Left cardiac atrium (tissue), 4 donors: ENCODE results near the gene NCK1. TPM values are rescaled to one million over a fixed set of nuclear protein-coding genes. Genes with fewer than 3 reads are reported as not detected.

Experiments
- ATAC-seq, 2 donors: fragments of 200-7000 bp; cut with Tn5 transposase; one replicate each; pipeline ENCODE4 v1.9.1; 2020; ENCODE audit warnings: mild to moderate bottlenecking in 2 of 2, moderate library complexity in 2 of 2
- DNase-seq: peaks from one replicate; pipeline ENCODE4 v3.0.0-alpha.2; 2020
- intact Hi-C, 2 donors: fragments of 100-400 bp; cut with DNase I; formaldehyde crosslinking; loops; one replicate each; pipeline versions ENCODE4 v1.14.1 to v1.15.1; 2022 to 2023
- long read RNA-seq: library from polyadenylated mRNA; unstranded; transcript quantifications from one replicate; pipeline ENCODE4 v2.0.0, GENCODE V29; 2021
- total RNA-seq, 2 donors: library from RNA; stranded (reverse); fragmentation: NEBNext Ultra II Directional; extraction: Animal tissue kit (Norgen Biotek cat#: 25700); gene quantifications; one replicate each; pipeline ENCODE4 v1.2.1, GENCODE V29; 2021
- donor health status: DM: no; HTN: yes; CAD: no.
- donor health status: DM: no; HTN: yes; CAD: no; lungs with severe emphysema.
- donor health status: DM: yes; HTN: yes; CAD: no.
- donor health status: Dilated cardiomyopathy.

Gene NCK1
- total RNA-seq, result 10 to 100 TPM; 29.5 to 29.9 TPM
- long read RNA-seq, transcript NCK1-201 (4 exons, 1,937 nt), result major isoform, 10 of 16 reads
- long read RNA-seq, partial matches to known transcripts, result 1 of 16 reads
- long read RNA-seq, other reads (novel, unspliced or antisense), result 2 of 16 reads

- ATAC-seq (peak; percentile 99), DNase-seq (peak; percentile 99)
- intact Hi-C loops, result loop anchor here in 1 of 2 donors (10.0 kb wide), 1 partner anchor 107 kb away; the partner anchor contains the start of gene STAG1
These were observed at the start of gene NCK1 for GRCh38 chr3:136861890-136862616. TSS of gene NCK1 (plus strand) at chr3:136862208. CDS start at chr3:136928002, 65,794 bp downstream.

GRCh38 chr3:136817448-136817847 lies 44.6 kb upstream of the NCK1 start:
- ATAC-seq (no peak), DNase-seq (no peak)
- intact Hi-C loops, result loop anchor here in 1 of 2 donors (5.0 kb wide), 1 partner anchor 195 kb away; no protein-coding TSS in a partner anchor

- intact Hi-C loops, result loop anchor here in 1 of 2 donors (5.0 kb wide), 1 partner anchor 194 kb away; no protein-coding TSS in a partner anchor
These were observed 43.7 kb upstream of the NCK1 start for GRCh38 chr3:136818191-136818768.

GRCh38 chr3:136818769-136819391 lies 43.1 kb upstream of the NCK1 start, which contains the start of gene SLC35G2:
TSS of gene SLC35G2 (plus strand) at chr3:136819126. CDS start at chr3:136854461, 35,335 bp downstream.
- intact Hi-C loops, result loop anchor here in 1 of 2 donors (5.0 kb wide), 1 partner anchor 193 kb away; no protein-coding TSS in a partner anchor
- ATAC-seq (peak; percentile 83 to 85), DNase-seq (peak; percentile 71)

More at GRCh38 chr3:136818191-136818768, 43.7 kb upstream of the NCK1 start:
- DNase-seq (peak; percentile 69), ATAC-seq (peak; percentile 48 to 75)

GRCh38 chr3:136819392-136819730 lies 42.6 kb upstream of the NCK1 start:
- intact Hi-C loops, result loop anchor here in 1 of 2 donors (5.0 kb wide), 1 partner anchor 193 kb away; no protein-coding TSS in a partner anchor
- peak; percentile 39 for DNase-seq
- peak; percentile 70 to 85 for ATAC-seq

- peak; percentile 67 to 77 for ATAC-seq
- peak; percentile 58 for DNase-seq
- intact Hi-C loops, result loop anchor here in 1 of 2 donors (5.0 kb wide), 1 partner anchor 192 kb away; no protein-coding TSS in a partner anchor
These were observed 42.0 kb upstream of the NCK1 start for GRCh38 chr3:136819731-136820679.

GRCh38 chr3:136831461-136831860 lies 30.5 kb upstream of the NCK1 start:
- DNase-seq (no peak), ATAC-seq (no peak)
- intact Hi-C loops, result no loop called here

- intact Hi-C loops, result no loop called here
- no peak for DNase-seq
- ATAC-seq, result no peak
These were observed 26.8 kb upstream of the NCK1 start for GRCh38 chr3:136835089-136835812.

GRCh38 chr3:136835813-136836510 lies 26.0 kb upstream of the NCK1 start:
- intact Hi-C loops, result no loop called here
- no peak for ATAC-seq

GRCh38 chr3:136836511-136837156 lies 25.4 kb upstream of the NCK1 start:
- ATAC-seq (no peak), DNase-seq (no peak)
- intact Hi-C loops, result no loop called here

More at GRCh38 chr3:136835813-136836510, 26.0 kb upstream of the NCK1 start:
- no peak for DNase-seq

- DNase-seq, result no peak
- peak; percentile 55 to 64 for ATAC-seq
- intact Hi-C loops, result no loop called here
These were observed 23.1 kb upstream of the NCK1 start for GRCh38 chr3:136838641-136839555.

GRCh38 chr3:136839556-136839931 lies 22.5 kb upstream of the NCK1 start:
- intact Hi-C loops, result no loop called here
- no peak for ATAC-seq
- no peak for DNase-seq

GRCh38 chr3:136840252-136840651 lies 21.8 kb upstream of the NCK1 start:
- ATAC-seq, result peak; percentile 57 to 74
- no peak for DNase-seq
- intact Hi-C loops, result no loop called here

- DNase-seq (no peak), ATAC-seq (no peak)
- intact Hi-C loops, result no loop called here
These were observed 19.7 kb upstream of the NCK1 start for GRCh38 chr3:136842294-136842693.

GRCh38 chr3:136844724-136845123 lies 17.3 kb upstream of the NCK1 start:
- ATAC-seq (no peak), DNase-seq (no peak)
- intact Hi-C loops, result no loop called here

GRCh38 chr3:136852180-136852579 lies 9.8 kb upstream of the NCK1 start:
- DNase-seq (no peak), ATAC-seq (no peak)
- intact Hi-C loops, result no loop called here
